Measurements from ENCODE around the gene ST6GAL1.

The ST6GAL1 gene

DNA sequence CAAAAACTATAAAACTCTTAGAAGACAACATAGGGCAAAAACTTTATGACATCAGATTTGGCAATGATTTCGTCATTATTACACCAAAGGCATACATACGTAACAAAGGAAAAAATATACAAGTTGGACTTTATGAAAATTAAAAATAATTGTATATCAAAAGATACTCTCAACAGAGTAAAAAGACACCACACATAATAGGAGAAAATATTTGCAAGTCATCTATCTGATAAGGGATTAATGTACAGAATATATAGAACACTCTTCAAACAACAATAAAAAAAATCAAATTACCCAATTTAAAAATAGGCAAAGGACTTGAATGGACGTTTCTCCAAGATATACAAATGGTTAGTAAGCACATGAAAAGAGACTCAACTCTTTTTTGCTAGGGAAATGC lies 131.4 kb downstream of the ST6GAL1 start:
- Mint-ChIP-seq H3K4me3 (peak overlapping the region; percentile 15), H3K9me3 (ENCODE audit: low read depth) (peaks cover 3% of the 10 kb centered on the region), H3K36me3 (peaks cover 34% of the 10 kb centered on the region), H3K4me1 (ENCODE audit: low read depth) (peaks cover 80% of the 10 kb centered on the region), H3K27me3 (no peaks in the 10 kb centered on the region), H3K27ac (peak overlapping the region; percentile 68)

DNA sequence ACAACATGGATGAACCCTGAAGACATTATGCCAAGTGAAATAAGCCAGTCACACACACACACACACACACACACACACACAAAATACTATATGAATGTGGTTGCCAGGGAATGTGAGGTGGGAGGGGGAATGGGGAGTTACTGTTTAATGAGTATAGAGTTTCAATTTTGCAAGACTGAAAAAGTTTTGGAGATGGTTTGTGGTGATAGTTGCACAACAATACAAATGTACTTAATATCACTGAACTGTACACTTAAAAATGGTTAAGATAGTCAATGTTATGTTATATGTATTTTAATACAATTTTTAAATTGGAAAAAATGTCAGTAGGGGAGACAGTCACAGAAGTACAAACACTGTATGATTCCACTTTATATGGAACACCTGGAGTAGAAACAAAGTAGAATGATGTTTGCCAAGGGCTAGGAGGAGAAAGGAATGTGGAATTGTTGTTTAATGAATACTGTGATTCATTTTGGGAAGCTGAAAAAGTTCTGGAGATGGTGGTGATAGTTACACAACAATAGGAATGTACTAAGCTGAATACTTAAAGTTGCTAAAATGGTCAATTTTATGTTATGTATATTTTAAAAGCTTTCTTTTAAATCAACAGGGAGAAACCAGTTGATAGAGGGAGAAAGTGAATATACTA lies 132.3 kb downstream of the ST6GAL1 start:
- H3K4me1 Mint-ChIP-seq (ENCODE audit: low read depth) = peaks cover 79% of the 10 kb centered on the region
- H3K9me3 Mint-ChIP-seq (ENCODE audit: low read depth) = no peaks in the 10 kb centered on the region
- H3K4me3 Mint-ChIP-seq = peak overlapping the region; percentile 3
- H3K27me3 Mint-ChIP-seq = no peaks in the 10 kb centered on the region
- peak overlapping the region; percentile 82 for H3K27ac Mint-ChIP-seq
- H3K36me3 Mint-ChIP-seq = peaks cover 28% of the 10 kb centered on the region

DNA sequence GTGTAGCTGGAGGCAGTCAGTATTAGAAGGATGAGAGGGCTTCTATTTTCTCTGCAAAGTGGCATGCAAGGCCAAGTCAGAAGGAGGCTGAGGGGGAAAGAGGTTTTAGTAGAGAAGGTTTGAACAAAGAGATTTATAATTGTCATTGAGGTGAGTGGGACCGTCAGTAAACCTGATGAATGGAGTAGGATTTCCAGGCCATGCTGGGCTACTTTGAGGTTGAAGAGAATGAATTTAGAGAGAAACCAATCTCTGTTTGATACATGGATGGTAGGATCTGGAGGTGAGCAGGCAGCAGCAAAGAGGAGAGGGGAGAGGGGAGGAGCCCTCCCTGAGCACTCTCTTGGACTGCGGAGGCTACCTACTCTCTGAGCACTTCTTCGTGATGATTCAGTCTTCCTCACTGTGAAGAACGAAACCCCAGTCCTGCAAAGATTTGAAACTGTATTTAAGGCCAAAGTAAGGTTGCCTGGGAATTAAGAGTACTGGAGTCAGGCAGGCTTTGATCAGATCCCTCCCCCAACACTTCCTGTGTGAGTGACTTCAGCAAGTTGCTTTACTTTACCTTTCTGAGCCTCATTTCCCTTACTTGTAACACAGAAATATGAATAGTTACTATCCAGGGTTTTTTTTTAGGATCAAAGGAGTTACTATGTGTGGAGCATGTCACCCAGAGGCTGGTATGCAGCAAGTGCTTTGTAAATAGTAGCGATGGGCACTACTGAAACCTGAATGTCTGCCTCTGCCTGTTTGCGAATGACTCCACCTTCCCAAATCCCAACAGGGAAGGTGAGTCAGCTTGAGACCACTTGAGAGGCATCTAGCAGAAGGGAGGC lies 133.2 kb downstream of the ST6GAL1 start:
- peaks cover 80% of the 10 kb centered on the region for H3K4me1 Mint-ChIP-seq (ENCODE audit: low read depth)
- peak overlapping the region; percentile 82 for H3K27ac Mint-ChIP-seq
- peaks cover 24% of the 10 kb centered on the region for H3K36me3 Mint-ChIP-seq
- no peaks in the 10 kb centered on the region for H3K27me3 Mint-ChIP-seq
- H3K4me3 Mint-ChIP-seq = peak overlapping the region; percentile 3
- H3K9me3 Mint-ChIP-seq (ENCODE audit: low read depth) = no peaks in the 10 kb centered on the region

DNA sequence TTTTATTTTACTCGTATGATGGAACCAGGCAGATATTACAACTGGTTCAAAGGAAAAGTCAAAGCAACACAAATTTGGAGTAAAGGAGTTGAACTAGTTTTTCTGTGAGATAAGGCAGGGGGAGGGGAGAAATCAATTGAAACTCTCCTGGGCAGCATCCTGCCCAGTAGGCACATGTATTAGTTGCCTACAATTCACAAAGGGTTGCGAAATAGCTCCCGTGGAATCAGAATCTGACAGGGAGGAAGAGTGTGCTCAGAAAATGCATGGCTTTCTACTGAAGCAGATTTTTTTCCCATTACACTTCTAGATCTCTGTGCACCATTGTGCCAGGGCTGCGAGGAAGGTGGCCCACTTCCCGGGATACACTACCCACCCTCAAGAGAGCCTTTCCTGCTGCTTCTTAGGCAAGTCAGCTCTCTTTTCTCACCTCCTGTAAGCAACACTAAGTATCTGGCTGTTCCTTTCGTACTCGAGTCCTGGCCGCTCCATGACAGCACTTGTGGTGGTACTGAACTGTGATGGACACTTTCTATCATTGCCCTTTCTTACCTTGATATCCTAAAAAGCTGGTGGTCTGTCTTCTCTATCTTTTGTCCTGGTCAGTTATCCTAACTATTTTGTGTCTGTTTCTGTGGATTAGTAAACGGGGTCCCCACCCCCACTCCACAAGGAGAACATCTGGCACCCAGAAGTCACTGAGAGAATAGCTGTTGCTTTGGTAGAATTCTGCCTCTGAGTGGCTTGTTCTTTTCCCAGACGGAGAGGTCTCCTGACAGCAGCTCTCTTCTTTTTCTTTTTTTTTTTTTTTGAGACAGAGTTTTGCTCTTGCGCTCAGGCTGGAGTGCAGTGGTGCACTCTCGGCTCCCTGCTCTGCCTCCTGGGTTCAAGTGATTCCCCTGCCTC lies 134.1 kb downstream of the ST6GAL1 start:
- Mint-ChIP-seq H3K27ac (peak overlapping the region; percentile 82), H3K4me1 (ENCODE audit: low read depth) (peaks cover 78% of the 10 kb centered on the region), H3K9me3 (ENCODE audit: low read depth) (no peaks in the 10 kb centered on the region), H3K27me3 (no peaks in the 10 kb centered on the region), H3K36me3 (peaks cover 22% of the 10 kb centered on the region), H3K4me3 (no peak overlapping the region)

DNA sequence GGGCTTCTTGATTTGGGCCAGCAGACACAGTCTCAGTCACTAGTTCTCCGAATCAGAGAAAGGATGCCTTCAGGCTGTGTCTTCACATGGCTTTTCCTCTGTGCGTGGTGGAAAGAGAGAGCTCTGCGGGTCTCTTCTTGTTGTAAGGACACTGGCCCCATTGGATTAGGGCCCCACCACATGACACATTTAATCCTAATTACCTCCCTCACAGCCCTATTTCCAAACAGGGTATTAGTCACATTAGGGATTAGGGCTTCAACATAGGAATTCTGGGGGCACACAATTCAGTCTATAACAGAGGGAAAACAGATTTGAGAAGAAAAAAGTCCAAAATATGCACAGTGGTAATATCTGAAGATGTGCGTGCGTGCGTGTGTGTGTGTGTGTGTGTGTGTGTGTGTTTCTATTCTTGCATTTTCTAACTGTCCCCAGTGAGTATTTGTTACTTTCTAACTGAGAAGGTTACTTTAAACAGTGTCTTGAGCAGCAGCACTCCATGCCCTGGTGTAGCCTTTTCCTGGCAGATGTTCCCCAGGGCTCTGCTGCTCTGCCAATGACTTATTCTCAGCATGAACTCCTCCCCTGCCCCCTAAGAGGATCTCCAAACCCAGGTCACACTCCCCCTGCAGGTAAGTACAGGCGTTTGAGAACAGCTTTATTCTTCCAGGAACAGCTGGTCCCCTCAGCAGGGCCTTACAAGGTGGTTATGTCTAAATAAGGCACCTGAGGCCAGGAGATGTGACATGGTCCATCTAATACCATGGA lies 136.1 kb downstream of the ST6GAL1 start:
- Mint-ChIP-seq H3K9me3 (ENCODE audit: low read depth) (no peaks in the 10 kb centered on the region), H3K27ac (peak overlapping the region; percentile 90), H3K36me3 (peaks cover 20% of the 10 kb centered on the region)

DNA sequence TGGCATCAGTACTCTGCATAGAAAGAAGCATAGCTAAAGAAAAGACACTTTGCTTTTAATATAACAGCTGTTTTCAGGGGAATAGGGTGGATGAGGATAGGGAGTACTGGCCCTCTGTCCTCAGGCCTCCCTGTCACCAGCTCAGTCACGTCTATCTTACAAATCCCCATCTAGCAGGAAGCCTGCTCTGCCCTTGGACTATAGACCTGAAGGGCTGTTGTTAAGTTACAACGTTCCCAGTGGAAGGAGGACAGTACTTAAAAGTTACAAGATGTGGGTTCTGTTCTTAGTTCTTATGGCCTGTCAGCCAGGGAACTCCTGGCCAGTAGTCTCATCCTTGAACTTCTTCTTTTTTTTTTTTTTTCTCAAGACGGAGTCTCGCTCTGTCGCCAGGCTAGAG lies 138.5 kb downstream of the ST6GAL1 start:
- H3K4me1 Mint-ChIP-seq (ENCODE audit: low read depth) = peaks cover 54% of the 10 kb centered on the region
- H3K4me3 Mint-ChIP-seq = no peak overlapping the region
- H3K36me3 Mint-ChIP-seq = peaks cover 22% of the 10 kb centered on the region
- no peaks in the 10 kb centered on the region for H3K27me3 Mint-ChIP-seq
- peak overlapping the region; percentile 58 for H3K27ac Mint-ChIP-seq
- H3K9me3 Mint-ChIP-seq (ENCODE audit: low read depth) = no peaks in the 10 kb centered on the region

More for the DNA sequence above, 136.1 kb downstream of the ST6GAL1 start:
- H3K27me3 Mint-ChIP-seq = no peaks in the 10 kb centered on the region
- peaks cover 70% of the 10 kb centered on the region for H3K4me1 Mint-ChIP-seq (ENCODE audit: low read depth)
- H3K4me3 Mint-ChIP-seq = peak overlapping the region; percentile 30

DNA sequence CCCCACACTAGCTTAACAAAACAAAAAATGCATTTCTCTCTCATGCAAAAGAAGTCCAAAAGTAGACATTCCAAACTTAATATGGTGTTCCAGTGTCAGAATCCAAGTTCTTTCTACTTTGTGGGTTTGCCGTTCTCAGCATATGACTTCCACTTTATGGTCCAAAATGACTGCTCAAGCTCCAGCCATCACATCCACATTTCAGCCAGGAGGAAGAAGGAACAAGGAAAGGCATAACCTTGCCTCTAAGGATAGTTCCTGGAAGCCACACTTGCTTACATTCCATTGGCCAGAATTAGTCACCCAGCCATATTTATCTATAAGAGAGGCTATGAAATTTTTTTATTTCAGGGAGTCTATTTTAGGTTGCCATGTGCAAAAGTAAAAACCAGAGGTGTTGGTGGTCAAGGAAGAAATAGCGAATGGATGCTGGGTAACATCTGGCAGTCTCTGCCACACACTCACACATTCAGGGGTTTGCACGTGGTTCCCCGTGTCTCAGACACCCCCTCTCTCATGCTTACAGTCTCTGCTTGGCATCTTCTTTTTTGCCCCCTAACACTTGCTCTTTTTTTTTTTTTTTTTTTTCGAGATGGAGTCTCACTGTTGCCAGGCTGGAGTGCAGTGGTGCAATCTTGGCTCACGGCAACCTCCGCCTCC lies 139.7 kb downstream of the ST6GAL1 start:
- H3K9me3 Mint-ChIP-seq (ENCODE audit: low read depth) = no peaks in the 10 kb centered on the region
- peak overlapping the region; percentile 70 for H3K27ac Mint-ChIP-seq
- no peaks in the 10 kb centered on the region for H3K27me3 Mint-ChIP-seq
- H3K36me3 Mint-ChIP-seq = peaks cover 20% of the 10 kb centered on the region
- no peak overlapping the region for H3K4me3 Mint-ChIP-seq
- peaks cover 43% of the 10 kb centered on the region for H3K4me1 Mint-ChIP-seq (ENCODE audit: low read depth)

DNA sequence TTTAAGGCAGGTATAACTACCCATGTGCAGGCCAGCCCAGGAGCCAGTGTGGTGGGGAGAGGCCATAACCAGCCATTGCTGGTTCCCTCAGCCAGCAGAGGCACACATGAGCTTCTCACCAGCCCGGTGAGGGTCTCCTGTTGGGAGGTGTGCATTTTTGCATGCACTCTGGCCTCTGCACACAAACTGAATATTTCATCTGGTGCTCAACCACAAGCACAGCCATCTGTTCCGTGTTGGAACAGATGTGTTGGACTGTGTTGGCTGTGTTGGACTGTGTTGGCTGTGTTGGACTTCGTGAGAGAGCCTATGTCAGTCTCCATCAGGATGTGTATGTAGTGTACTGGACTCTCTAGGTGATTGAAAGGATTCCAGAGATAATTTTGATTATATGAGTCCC lies 141.8 kb downstream of the ST6GAL1 start:
- peaks cover 11% of the 10 kb centered on the region for H3K36me3 Mint-ChIP-seq
- H3K4me1 Mint-ChIP-seq (ENCODE audit: low read depth) = peaks cover 29% of the 10 kb centered on the region
- no peak overlapping the region for H3K4me3 Mint-ChIP-seq
- no peaks in the 10 kb centered on the region for H3K9me3 Mint-ChIP-seq (ENCODE audit: low read depth)
- H3K27ac Mint-ChIP-seq = peak overlapping the region; percentile 61
- H3K27me3 Mint-ChIP-seq = no peaks in the 10 kb centered on the region

DNA sequence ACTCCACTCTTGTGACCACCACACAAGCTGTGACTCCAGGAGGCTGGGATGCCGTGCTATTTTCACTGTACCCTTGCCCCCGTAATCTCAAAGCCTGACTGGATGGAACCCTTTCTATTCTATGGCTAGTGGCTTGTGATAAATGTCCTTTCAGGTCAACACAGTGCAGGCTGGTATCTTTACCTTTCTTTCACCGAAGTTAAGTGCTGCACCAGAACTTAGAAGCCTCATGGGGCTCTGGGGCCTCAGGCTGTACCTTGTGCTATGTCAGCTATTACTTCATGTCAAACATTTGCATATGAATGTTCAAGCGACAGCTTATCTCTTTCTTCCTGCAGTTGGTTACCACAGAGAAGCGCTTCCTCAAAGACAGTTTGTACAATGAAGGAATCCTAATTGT lies 142.2 kb downstream of the ST6GAL1 start:
- no peak overlapping the region for H3K4me3 Mint-ChIP-seq
- H3K27me3 Mint-ChIP-seq = no peaks in the 10 kb centered on the region
- peaks cover 25% of the 10 kb centered on the region for H3K4me1 Mint-ChIP-seq (ENCODE audit: low read depth)
- peak overlapping the region; percentile 61 for H3K27ac Mint-ChIP-seq
- H3K9me3 Mint-ChIP-seq (ENCODE audit: low read depth) = no peaks in the 10 kb centered on the region
- peaks cover 11% of the 10 kb centered on the region for H3K36me3 Mint-ChIP-seq

DNA sequence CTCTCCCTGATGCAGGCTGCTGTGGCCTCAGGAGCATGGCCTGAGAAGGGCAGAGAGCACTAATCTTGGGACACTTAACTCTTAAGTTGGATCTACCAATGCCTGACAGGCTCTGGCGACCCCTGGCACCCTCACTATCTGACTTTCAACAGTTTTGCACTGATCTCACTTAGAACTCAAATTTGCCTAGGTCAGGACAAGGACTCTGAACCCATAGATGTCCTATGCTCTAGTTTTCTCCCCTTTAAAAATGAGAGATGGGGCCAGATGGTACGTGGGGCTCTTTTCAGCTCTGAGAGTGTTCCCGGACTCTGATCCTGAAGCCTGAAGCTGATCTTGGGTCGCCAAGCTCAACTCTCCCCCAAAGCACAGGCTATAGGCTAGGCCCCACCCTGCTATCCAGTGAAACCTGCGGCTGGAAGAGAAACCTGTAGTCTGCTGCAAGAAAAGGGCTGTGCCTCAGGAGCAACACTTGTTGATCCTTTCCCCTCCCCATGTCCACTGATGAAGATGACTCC lies 143.3 kb downstream of the ST6GAL1 start:
- Mint-ChIP-seq H3K4me1 (ENCODE audit: low read depth) (peaks cover 20% of the 10 kb centered on the region), H3K27ac (peak overlapping the region; percentile 52), H3K4me3 (no peak overlapping the region), H3K9me3 (ENCODE audit: low read depth) (no peaks in the 10 kb centered on the region), H3K36me3 (peaks cover 11% of the 10 kb centered on the region), H3K27me3 (no peaks in the 10 kb centered on the region)

DNA sequence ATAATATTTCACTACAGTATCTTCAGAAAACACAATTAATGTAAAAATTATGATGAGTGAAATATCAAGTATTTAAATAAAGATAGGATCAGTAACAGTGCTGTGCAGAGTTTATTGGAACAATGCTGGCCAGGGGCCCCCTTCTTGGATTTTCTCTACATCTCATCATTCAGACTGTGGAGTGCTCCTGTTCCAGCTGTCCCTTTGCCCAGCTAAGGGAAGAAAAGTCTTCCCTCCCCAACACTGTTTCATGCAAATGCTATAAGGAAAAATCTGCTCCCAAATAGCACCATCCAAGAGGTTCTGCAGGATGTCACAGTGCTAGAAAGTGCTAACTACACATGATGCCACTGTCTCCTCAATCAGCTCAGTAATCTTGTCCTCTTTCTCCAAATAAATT lies 144.5 kb downstream of the ST6GAL1 start:
- peaks cover 11% of the 10 kb centered on the region for H3K4me1 Mint-ChIP-seq (ENCODE audit: low read depth)
- H3K27ac Mint-ChIP-seq = peak overlapping the region; percentile 86
- no peaks in the 10 kb centered on the region for H3K9me3 Mint-ChIP-seq (ENCODE audit: low read depth)
- H3K4me3 Mint-ChIP-seq = no peak overlapping the region
- no peaks in the 10 kb centered on the region for H3K27me3 Mint-ChIP-seq
- H3K36me3 Mint-ChIP-seq = peaks cover 3% of the 10 kb centered on the region

DNA sequence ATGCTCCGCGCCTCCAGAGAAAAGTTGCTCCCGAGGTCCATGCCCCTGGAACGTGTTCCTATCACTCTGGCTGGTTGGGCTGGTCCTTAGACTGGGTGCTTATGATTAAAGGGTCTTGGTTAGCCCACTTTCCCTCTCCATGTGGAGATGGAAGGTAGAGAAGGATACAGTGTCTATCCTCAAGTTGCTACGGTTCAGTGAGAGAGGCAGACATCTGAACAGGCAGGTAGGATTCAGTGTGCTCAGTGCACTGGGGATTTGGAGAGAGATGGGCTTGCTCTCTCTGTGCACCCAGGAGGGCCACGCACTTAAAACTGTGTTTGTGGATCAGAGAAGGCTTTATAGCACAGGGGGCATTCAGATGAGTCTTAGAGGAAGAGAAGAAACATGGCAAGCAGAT lies 146.0 kb downstream of the ST6GAL1 start:
- H3K9me3 Mint-ChIP-seq (ENCODE audit: low read depth) = no peaks in the 10 kb centered on the region
- peaks cover 2% of the 10 kb centered on the region for H3K36me3 Mint-ChIP-seq
- H3K27me3 Mint-ChIP-seq = no peaks in the 10 kb centered on the region
- H3K4me3 Mint-ChIP-seq = no peak overlapping the region
- H3K4me1 Mint-ChIP-seq (ENCODE audit: low read depth) = peaks cover 8% of the 10 kb centered on the region
- peak overlapping the region; percentile 75 for H3K27ac Mint-ChIP-seq

DNA sequence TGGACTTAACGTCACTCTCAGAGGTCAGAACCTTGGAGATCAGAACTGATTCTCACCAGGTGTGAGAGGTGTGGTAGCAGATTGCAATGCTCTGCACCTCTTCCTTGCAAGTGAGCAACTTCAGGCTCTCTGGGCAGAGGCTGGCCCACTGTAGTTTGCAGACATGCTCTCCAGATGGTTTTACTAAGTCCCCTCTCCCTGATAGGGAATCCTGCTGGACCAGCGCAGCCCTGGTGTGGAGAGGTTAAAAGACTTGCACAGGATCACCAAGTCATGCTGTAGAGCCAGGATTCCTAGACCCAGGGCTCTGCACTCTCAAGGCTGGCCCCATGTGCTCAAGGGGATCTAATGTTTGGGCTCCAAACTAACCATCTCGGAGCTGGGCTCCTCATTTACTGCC lies 146.8 kb downstream of the ST6GAL1 start:
- Mint-ChIP-seq H3K4me1 (ENCODE audit: low read depth) (peaks cover 4% of the 10 kb centered on the region), H3K27me3 (no peaks in the 10 kb centered on the region), H3K4me3 (no peak overlapping the region), H3K36me3 (no peaks in the 10 kb centered on the region), H3K27ac (peak overlapping the region; percentile 75), H3K9me3 (ENCODE audit: low read depth) (no peaks in the 10 kb centered on the region)

DNA sequence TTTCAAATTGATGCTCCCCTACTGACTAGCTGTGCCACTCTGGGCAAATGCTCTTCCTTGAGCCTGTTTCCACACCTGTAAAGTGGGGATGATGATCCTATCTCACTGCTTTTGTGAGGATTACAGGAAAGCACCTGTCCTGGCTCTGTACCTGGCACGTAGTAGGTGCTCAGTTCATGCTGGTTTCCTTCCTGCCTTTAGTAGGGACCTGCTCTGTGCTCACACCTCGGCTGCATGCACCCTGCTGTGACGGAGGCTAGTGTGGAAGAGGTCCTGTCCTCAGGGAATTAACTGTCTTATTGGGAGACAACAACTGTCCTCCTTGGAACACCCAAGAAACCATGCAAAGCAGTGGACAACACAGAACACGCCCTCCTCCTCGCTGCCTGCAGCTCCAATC lies 147.2 kb downstream of the ST6GAL1 start:
- Mint-ChIP-seq H3K36me3 (no peaks in the 10 kb centered on the region), H3K4me1 (ENCODE audit: low read depth) (peaks cover 3% of the 10 kb centered on the region), H3K27me3 (no peaks in the 10 kb centered on the region), H3K27ac (peak overlapping the region; percentile 42), H3K4me3 (no peak overlapping the region), H3K9me3 (ENCODE audit: low read depth) (no peaks in the 10 kb centered on the region)
